RKO (cell line): ENCODE measurements around the gene TANC1.

Source experiments
- DNase-seq: peaks from one replicate; pipeline ENCODE4 v3.0.0-alpha.2; 2016; ENCODE audit warnings: low spot score

TANC1 gene

GRCh38 chr2:159196393-159196925 lies 228.0 kb downstream of the TANC1 start:
- DNase-seq: no peak

- no peak for DNase-seq
Measured at GRCh38 chr2:159199236-159199635, 230.8 kb downstream of the TANC1 start.

- no peak for DNase-seq
Measured at GRCh38 chr2:159199761-159200465, 231.5 kb downstream of the TANC1 start.

GRCh38 chr2:159200498-159200897 lies 232.1 kb downstream of the TANC1 start:
- no peak for DNase-seq

- DNase-seq: no peak
Measured at GRCh38 chr2:159201360-159202063, 233.1 kb downstream of the TANC1 start.

GRCh38 chr2:159202568-159203071 lies 234.2 kb downstream of the TANC1 start:
- peak; percentile 61 for DNase-seq

- no peak for DNase-seq
Measured at GRCh38 chr2:159204381-159205144, 236.1 kb downstream of the TANC1 start.

- DNase-seq: no peak
Measured at GRCh38 chr2:159206736-159207380, 238.4 kb downstream of the TANC1 start.

GRCh38 chr2:159208438-159208837 lies 240.0 kb downstream of the TANC1 start:
- DNase-seq: no peak

GRCh38 chr2:159209341-159210306 lies 241.2 kb downstream of the TANC1 start:
- no peak for DNase-seq

- DNase-seq: no peak
Measured at GRCh38 chr2:159211447-159212396, 243.3 kb downstream of the TANC1 start.

- no peak for DNase-seq
Measured at GRCh38 chr2:159213296-159213695, 244.9 kb downstream of the TANC1 start.

GRCh38 chr2:159214325-159214865 lies 246.0 kb downstream of the TANC1 start:
- no peak for DNase-seq

- DNase-seq: no peak
Measured at GRCh38 chr2:159215116-159215515, 246.7 kb downstream of the TANC1 start.

- no peak for DNase-seq
Measured at GRCh38 chr2:159217676-159218075, 249.2 kb downstream of the TANC1 start.

- DNase-seq: no peak
Measured at GRCh38 chr2:159218389-159218788, 249.9 kb downstream of the TANC1 start.

- DNase-seq: no peak
Measured at GRCh38 chr2:159219394-159219998, 251.1 kb downstream of the TANC1 start.

- DNase-seq: no peak
Measured at GRCh38 chr2:159224061-159224813, 255.8 kb downstream of the TANC1 start.
